GM21528 (cell line): ENCODE data around the gene IGSF21.
"Not testable (repeated sequence)": the region's sequence is repeated elsewhere in the genome, so short reads cannot be mapped to it uniquely, and the experiment has no call there.

Experiments used
- ATAC-seq: cut with Tn5 transposase; IDR thresholded peaks from one replicate; pipeline ENCODE4 v1.9.1; 2021; ENCODE audit warnings: mild to moderate bottlenecking, moderate library complexity; ENCODE audit not compliant: unreplicated experiment, low FRiP score

The IGSF21 gene

DNA sequence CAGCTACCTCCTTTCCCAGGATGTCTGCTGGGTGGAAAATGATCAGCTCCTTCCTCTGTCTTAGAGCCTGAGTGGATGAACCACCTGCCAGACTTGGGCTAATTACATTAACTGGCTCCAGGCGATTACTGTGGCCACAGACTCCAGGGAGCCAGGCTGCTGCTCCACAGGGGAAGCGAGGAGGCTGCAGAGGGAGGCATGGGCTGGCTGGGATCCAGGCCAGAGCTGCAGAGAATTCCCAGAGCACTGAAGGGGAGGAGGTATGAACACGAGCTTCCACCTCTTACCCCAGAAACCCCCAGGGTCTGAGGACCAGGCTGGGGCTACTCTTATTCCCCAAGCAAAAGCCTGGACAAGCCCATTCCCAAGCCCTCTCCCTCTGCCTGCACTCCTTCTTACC is 237.2 kb downstream of the IGSF21 start:
- ATAC-seq: no peak

DNA sequence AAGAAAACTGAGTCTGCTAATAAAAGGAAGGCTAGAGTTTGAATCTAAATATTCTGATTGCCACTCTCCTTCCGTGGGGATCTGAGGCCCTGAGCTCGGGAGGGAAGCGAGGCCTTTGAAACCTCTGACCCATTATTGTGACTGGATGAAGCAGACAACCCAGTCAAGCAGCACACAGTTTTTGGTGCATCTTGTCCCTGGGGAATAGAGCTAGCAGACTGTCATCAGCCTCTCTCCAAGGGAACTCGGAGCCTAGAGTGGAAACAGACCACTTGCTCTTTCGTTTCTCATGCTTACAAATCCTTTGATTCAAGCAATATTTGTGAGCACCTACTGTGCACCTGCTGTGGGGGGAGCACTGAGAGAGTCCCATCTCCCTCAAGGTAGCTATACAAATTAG is 240.0 kb downstream of the IGSF21 start:
- no peak for ATAC-seq

DNA sequence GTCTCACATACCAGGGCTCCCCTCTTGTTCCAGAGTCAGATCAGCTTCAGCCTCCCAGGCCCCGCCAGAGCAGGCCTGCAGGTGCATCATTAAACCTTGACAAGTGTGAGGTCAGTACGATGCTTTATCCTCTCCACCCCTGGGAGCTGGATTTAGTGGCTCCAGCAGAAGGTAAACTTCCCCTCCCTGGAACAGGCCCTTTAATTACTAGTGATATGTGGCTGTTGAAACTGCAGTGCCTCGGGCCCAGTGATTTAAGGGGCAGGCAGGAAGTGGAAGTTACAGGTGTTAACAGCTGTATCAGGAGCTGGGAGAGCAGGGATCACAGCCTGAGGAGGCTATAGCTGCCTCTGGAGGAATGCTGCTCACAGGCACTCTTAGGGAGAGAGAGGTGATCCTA is 240.8 kb downstream of the IGSF21 start:
- ATAC-seq: no peak

DNA sequence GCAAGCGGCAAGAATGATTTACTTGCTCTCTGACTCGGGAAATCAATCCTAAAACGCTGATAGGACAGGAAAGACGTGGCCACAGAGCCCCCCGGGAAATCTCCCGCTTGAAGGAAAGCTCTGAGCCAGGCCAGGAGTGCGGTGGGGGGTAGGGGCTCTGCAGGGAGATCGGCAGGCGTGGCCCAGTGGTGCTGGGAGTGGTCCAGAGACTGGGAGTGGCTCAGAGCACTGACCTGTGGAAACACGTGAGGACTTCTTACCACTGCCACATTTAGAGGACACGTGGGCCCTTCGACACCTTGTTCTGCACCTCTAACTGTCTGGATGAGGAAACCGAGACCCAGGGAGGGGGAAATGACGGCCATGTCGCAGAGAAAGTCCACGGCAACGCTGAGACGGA is 243.1 kb downstream of the IGSF21 start:
- ATAC-seq: no peak

DNA sequence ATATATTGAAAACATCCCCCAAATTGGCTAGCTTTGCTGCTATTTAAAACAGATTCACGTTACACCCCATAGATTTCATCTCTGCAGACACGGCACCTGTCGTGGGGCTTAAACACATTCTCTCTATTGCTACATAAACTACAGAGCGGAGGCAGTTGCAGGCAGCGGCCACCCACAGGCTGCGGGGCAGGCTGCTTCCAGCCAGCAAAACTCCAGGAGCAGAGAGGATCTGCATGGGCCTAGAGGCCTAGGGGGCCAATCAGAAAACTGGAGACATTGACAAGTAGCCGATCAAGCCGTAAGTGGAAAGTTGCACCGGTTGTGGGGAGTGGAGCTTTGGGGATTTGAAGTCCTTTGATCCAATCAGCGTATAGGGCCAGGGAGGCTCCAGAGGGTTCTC is 244.1 kb downstream of the IGSF21 start:
- ATAC-seq: no peak

DNA sequence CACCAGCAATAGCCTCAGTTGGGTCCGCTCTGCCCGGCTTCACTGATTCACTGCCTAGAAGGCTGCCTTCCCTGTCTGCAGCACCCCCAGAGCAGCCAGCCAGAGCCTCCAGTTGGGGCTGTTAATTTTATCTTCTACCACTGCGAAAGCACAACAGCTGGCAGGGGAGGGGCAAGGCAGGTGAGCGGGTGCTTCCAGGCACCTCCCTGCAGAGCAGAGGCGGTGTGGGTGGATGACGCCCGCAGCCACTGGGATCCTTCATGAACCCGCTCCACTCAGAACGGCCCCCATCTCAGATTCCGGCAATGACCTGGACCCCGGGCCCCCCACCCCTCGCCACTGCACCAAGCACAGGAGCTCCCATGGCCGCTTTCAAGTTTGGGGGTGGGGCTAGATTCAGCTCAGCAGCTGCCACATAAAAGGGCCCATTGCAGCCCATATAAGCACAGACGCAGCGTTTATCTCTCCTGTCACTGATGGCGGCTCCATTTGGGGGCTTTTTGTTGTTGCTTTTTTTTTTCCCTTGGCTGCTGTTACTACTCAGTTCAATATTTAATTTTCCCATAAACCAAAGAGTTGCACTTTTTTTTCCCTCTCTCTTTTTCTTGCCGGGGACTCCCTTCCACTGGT is 245.2 kb downstream of the IGSF21 start:
- no peak for ATAC-seq

DNA sequence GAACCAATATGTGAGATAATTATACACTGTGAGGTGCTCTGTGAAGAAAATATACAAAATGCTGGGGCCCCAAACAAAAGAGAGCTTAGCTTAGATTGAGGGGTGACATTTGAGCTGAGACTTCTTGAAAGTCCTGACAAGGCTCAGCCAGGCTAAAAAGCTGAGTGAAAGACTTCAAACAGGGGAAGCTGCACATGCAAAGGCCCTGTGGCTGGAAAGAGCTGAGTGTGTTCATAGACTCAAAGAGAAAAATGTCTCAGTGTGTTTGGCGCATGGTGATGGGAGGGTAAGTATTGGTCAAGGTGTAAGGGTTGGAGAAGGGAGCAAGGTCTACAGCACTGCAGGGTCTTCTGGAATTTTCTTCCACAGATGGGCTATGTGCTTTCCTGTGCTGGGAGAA is 245.9 kb downstream of the IGSF21 start:
- ATAC-seq: no peak

DNA sequence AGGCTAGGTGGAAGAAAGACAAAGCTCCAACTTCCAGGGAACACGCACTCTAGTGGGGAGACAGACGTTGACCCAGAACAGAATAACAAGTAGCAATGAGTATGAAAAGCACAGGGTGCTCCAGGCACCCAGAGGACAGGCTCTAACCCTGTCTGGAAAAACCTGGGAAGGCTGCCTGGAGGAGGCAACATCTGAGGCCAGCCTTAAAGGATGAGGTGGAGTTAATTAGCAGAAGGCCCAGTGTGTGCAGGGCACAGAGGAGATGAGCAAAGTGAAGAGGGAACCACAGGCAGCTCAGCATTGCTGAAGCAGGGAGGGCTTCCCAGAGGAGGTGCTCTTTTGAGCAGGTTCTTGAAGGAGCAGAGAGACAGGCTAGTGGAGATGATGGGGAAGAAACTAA is 246.4 kb downstream of the IGSF21 start:
- no peak for ATAC-seq

DNA sequence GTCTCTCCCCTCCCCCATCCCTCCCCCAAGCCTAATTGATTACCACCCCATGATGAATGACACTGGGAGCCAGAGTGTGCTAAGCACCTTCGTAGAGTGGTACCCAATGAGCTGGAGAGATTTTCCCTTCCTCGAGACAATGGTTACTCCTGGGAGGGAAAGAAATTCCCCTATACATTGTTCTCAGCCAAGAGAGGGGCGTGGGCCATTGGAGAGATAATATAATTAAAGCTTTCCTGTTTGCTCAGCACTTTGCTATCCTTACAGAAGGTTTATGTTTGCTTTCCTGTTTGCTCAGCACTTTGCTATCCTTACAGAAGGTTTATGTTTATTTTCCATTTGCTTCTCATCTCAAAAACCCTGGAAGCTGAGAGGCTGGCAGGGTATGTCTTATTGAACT is 247.0 kb downstream of the IGSF21 start:
- no peak for ATAC-seq

DNA sequence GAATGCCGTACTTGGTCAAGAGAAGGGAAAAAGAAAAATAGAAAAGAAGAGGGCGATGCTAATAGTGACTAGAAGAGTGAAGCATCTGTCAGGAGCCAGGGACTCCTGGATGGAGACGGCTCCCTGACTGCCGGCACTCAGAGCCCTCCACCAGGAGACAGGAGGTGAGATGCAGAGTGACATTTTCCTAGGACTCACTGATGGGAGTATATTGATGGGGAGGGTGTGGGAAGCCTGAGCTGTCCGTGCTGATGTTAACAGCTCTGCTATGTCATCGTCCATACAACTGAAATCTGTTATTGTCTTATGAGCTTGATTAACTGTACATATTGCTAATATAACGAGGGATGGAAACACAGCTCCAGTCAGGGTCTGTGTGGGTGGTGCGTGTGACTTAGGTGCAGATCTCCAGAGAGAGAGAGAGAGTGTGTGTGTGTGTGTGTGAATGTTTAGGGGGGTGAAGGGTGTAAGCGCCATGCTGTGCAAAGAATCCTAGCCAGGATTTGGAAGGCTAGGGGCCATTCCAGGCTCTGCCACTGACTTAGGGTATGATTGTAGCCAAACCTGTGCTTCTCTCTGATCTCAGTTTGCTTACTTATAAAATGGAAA is 250.1 kb downstream of the IGSF21 start:
- no peak for ATAC-seq

DNA sequence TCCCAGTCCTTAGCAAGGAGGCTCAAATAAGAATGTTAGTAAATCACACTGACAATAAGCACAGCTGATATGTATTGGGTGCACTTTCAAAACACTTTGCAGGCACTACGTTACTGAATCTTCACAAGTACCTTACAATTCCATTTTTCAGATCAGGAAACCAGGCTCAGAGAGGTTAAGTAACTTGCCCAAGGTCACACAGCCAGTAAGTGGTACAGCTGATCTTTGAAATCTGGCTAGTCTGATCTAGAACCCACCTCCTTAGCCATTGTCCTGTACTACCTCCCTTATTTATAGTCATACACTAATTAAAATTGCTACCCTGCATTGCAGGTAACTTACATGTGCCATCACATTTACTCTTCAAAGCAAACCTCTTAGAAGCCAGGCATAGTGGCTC is 251.0 kb downstream of the IGSF21 start:
- ATAC-seq: no peak

DNA sequence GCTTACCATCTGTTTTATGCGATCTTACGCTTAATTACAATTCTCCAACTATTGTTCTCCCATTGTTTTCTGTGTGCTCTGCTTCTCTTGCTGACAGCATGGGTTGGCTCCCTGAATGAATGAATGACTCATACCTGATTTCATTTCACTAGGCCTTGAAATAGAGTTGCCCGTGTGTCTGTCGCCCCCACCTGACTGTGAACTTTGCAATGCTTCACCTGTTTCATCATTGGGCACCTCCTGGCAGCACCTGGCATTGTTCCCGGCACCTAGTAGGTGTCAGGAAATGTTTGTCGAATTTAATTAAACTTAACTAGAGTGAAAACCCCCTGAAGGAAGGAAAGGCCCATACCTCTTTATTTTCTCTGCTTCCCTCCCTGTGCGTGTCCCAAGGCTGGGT is 252.7 kb downstream of the IGSF21 start:
- ATAC-seq: no peak

DNA sequence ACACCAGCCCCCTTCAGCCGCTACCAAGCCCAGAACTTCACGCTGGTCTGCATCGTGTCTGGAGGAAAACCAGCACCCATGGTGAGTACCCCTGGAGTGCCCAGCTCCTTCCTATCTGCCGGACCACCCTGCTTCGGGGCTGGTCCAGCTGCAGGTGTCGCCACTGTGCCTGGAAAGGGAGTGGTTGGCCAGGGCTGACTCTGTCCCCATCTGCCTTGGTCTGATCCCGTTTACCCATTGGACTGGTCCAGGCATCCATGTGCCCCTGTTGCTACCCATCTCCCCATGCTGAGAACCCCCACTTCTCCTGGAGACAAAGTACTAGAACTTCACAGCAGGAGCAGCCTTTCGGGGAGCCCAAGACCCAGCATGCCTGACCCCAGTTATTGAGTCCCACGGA is 254.6 kb downstream of the IGSF21 start:
- no peak for ATAC-seq

DNA sequence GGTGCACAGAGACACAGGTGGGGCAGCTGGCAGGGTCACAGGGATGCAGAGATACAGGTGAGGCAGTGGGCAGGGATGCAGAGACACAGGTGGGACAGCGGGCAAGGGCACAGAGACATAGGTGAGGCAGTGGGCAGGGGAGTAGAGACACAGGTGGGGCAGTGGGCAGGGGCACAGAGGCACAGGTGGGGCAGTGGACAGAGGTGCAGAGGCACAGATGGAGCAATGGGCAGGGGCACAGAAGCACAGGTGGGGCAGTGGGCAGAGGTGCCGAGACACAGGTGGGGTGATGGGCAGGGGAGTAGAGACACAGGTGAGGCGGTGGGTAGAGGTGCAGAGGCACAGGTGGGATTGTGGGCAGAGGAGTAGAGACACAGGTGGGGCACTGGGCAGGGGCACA is 255.8 kb downstream of the IGSF21 start:
- no peak for ATAC-seq

DNA sequence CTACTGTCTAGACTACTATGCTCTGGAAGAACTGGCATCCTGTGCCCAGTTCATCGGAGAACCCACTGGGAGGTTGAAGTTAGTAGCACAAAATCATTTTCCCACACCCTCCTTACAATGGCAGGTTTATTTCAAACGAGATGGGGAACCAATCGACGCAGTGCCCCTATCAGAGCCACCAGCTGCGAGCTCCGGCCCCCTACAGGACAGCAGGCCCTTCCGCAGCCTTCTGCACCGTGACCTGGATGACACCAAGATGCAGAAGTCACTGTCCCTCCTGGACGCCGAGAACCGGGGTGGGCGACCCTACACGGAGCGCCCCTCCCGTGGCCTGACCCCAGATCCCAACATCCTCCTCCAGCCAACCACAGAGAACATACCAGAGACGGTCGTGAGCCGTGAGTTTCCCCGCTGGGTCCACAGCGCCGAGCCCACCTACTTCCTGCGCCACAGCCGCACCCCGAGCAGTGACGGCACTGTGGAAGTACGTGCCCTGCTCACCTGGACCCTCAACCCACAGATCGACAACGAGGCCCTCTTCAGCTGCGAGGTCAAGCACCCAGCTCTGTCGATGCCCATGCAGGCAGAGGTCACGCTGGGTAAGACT is 257.6 kb downstream of the IGSF21 start:
- ATAC-seq: no peak

DNA sequence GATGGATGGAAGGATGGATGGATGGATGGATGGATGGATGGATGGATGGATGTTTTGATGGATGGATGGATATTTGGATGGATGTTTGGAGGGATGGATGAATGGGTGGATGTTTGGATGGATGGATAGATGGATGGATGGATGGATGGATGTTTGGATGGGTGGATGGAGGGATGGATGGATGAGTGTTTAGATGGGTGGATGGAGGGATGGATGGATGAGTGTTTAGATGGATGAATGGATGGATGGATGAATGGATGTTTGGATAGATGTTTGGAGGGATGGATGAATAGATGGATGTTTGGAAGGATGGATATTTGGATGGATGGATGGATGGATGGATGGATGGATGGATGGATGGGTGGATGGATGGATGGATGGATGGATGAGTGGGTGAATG is 264.9 kb downstream of the IGSF21 start:
- not testable (repeated sequence) for ATAC-seq

DNA sequence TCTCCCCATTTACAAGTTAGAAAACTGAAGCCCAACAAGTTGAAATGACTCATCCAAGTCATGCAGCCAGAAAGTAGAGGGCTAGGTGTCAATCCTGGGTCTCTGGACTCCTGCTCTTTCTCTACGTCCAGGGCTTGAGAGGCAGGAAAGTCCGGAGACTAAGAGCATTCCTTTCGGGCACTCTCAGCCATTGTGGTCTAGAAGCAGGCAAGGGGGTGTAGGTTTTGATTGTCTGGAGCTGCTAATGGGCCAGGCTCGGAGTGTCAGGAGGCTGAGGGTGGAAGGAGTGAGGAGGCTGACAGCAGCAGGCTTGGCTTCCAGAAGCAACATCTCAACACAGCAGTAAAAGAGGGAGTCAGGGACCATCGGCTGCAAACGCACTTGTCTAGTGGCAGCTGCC is 265.6 kb downstream of the IGSF21 start:
- ATAC-seq: no peak

DNA sequence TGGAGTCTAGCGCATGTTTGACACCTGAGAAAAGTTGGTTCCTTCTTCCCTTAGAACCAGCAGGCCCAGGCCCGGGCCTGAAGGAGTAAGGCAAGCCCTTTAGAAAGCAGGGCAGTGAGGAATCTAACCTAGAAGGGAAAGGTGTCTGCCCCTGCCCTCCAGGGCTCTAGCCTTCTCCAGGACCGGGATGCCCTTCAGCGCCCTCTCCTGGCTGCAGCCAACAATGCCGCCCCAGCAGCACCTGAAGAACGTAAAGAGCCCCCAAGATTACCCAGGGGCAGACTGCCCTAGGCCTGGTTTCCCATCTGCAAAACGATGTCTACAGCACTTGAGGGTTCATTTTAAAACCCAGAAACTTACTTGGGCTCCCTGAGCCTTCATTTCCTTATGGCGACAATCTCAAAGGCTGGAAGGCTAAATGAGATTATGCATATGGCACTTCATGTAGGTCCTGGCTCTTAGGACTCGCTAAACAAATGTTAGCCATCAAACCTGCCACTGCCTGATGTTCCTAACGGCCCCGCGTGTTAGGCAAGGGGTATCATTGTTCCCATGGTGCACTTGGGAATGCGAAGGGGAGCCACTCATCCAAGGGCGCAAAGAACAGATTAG is 266.4 kb downstream of the IGSF21 start:
- no peak for ATAC-seq

DNA sequence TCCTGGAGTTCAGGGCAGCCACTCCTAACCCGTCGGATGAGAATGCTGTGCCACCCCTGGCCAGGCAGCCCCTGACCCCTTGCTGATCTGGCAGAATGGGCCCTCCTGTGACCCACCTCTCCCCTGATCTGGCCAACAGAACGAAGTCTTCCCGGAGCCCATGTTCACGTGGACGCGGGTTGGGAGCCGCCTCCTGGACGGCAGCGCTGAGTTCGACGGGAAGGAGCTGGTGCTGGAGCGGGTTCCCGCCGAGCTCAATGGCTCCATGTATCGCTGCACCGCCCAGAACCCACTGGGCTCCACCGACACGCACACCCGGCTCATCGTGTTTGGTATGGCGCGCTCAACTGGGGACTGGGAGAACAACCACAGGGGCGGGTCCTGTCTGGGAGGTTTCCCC is 269.1 kb downstream of the IGSF21 start:
- ATAC-seq: no peak

DNA sequence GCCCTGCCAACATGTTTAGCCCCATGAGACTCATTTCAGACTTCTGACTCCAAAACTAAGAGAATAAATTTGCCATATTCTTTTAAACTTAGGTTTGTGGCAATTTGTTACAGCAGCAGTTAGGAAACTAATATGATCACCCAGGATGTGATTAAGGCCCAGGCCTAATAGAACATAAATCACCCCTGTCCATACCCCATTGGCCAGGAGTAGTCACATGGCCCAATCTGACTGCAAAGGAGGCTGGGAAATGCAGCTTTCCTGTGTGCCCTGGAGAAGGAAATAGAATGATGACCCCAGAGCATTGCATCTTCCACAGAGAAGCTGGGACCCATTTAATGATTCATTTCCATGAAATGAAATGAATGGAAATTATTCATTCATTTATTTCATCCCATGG is 272.7 kb downstream of the IGSF21 start:
- ATAC-seq: no peak

DNA sequence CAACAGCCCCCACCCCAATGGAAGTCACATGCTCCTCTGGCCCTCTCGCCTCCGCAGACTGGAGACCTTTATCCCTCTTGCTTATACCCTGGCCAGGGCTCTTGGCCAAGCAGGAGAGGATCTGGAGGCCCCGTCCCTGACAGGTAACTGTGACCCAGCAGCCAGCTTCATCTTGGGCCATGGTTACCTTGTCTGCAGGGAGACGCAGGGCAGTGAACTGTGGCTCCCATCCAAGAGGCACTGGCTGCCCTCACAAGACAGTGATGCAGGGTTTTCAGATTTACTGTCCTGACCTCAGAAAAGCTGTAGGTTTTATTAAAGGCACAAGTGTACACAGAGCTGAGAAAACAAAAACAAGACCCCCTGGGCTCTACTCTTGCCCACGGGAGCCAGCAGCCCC is 276.5 kb downstream of the IGSF21 start:
- no peak for ATAC-seq

DNA sequence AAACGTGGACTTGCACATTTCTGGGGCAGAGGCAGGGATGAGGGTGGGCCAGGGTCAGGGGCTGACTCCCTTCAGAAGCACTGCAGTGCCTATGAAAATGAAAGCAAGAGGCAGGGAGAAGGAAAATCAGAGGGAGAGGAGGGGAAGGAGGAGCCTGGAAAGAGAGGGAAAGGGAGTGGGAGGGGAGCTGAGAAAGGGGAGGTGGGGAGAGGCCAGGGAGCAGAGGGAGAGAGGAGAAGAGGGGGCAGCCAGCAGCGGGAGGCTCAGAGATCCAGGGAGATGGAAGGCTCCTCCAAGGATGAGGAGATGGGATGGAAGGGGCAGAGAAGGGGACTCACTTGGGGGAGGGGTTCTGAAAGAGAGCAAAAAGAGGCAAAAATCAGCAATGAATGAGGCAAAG is 276.9 kb downstream of the IGSF21 start:
- ATAC-seq: no peak
